Sigmoid colon (tissue), 4 donors: ENCODE data around the gene FGF19.

Source experiments
- EP300 ChIP-seq, 4 donors: sonication (generic); formaldehyde crosslinking; IDR thresholded peaks; one replicate each; pipeline ENCODE4 v1.6.1; 2017; ENCODE audit warnings: antibody characterized with exemption in 4 of 4
- POLR2A ChIP-seq, 2 donors: fragments of 450-650 bp; IDR thresholded peaks; one replicate each; pipeline ENCODE4 v1.6.1; 2016; ENCODE audit warnings: antibody characterized with exemption in 2 of 2, mild to moderate bottlenecking in 2 of 2, moderate library complexity in 2 of 2
- POLR2AphosphoS5 ChIP-seq, 4 donors: sonication (generic); formaldehyde crosslinking; IDR thresholded peaks; one replicate each; pipeline ENCODE4 v1.6.1; 2017; ENCODE audit warnings: antibody characterized with exemption in 4 of 4
- TF ChIP-seq, protein P1 (sequence below), 4 experiments: fragments of 450-650 bp in 3 of 4; fragments of 200-600 bp in 1 of 4; IDR thresholded peaks; one replicate each; pipeline ENCODE4 v1.5.1; 2016 to 2019; ENCODE audit warnings: antibody characterized with exemption in 4 of 4, mild to moderate bottlenecking in 3 of 4, moderate library complexity in 2 of 4

DNA sequence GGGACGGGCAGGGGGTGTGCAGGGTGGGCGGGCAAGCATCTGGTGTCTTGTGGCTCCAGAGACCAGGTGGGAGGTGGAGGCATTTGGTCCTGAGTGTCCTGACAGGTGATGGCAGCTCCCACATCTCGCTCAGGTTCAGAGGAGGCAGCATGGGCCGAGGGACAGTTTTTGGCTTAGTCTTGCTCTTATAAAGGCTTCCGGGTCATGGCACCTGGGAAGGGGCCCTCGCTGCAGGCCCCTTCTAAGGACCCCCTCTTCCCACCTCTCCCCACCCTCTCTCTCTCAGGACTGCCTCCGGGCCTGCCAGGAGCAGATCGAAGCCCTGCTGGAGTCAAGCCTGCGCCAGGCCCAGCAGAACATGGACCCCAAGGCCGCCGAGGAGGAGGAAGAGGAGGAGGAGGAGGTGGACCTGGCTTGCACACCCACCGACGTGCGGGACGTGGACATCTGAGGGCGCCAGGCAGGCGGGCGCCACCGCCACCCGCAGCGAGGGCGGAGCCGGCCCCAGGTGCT is 52.9 kb downstream of the FGF19 start:
- TF ChIP-seq EP300 (IDR thresholded peaks at IDR 0.05), result no peak
- TF ChIP-seq POLR2A (IDR thresholded peaks at IDR 0.05), result no peak
- TF ChIP-seq POLR2AphosphoS5 (IDR thresholded peaks at IDR 0.05), result no peak
- TF ChIP-seq, protein P1, sequence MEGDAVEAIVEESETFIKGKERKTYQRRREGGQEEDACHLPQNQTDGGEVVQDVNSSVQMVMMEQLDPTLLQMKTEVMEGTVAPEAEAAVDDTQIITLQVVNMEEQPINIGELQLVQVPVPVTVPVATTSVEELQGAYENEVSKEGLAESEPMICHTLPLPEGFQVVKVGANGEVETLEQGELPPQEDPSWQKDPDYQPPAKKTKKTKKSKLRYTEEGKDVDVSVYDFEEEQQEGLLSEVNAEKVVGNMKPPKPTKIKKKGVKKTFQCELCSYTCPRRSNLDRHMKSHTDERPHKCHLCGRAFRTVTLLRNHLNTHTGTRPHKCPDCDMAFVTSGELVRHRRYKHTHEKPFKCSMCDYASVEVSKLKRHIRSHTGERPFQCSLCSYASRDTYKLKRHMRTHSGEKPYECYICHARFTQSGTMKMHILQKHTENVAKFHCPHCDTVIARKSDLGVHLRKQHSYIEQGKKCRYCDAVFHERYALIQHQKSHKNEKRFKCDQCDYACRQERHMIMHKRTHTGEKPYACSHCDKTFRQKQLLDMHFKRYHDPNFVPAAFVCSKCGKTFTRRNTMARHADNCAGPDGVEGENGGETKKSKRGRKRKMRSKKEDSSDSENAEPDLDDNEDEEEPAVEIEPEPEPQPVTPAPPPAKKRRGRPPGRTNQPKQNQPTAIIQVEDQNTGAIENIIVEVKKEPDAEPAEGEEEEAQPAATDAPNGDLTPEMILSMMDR (IDR thresholded peaks at IDR 0.05), result no peak
